ENCODE data around the gene BMP8A.
"Not testable (repeated sequence)": the region's sequence is repeated elsewhere in the genome, so short reads cannot be mapped to it uniquely, and the experiment has no call there.

The BMP8A gene

DNA sequence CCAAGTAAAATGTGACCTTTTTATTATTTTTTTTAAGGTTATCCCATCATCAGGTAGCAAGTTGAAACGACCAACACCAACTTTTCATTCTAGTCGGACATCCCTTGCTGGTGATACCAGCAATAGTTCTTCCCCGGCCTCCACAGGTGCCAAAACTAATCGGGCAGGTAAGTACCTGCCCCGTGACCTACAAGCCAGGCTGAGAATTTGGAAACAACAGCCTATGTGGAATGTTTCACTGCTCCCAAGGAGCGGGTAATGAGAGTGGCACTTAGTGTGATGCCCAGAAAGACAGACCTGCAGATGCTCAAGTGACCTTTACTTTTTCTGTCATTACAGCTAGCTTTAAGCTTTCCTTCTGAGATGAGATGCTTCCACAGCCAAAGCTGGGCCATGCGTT lies 6.9 kb upstream of the BMP8A start:
- no peak for DNase-seq

- no peak for DNase-seq
These were observed 6.2 kb upstream of the BMP8A start for GRCh38 chr1:39485046-39485803.

GRCh38 chr1:39488012-39488545 lies 3.4 kb upstream of the BMP8A start:
- no peak for DNase-seq

- DNase-seq = no peak
These were observed 2.5 kb upstream of the BMP8A start for GRCh38 chr1:39488793-39489566.

DNA sequence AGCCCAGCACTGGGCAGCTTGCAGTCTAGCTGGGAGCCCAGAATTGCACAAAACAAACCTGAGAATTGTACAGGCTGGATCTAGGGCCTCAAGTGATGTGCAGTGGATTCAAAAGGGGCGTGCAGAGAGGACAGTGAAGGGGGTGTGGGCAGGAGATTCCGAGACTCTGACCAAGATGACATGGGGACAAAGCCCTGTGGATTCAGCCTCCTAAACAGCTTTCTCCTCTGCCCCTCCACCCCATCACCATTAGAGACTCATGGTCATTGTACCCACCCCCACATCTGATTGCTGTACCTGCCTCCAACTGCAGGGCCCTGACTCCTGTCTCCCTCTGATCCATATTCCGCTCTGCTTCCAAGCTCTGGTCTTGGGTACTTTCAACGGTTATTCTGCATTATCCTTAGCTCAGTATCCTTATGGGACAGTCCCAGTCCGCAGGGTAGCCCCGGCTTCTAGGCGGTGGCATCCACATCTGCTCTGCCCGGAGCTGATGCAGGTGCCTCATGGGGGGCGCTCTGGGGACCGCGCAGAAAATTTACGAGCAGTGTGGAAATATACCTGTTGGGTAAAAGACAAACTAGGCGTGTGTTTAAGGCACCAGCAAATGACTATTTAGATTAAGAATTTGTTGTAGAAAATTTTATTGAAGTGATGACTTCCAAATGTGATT lies 1.7 kb upstream of the BMP8A start:
- no peak for DNase-seq

DNA sequence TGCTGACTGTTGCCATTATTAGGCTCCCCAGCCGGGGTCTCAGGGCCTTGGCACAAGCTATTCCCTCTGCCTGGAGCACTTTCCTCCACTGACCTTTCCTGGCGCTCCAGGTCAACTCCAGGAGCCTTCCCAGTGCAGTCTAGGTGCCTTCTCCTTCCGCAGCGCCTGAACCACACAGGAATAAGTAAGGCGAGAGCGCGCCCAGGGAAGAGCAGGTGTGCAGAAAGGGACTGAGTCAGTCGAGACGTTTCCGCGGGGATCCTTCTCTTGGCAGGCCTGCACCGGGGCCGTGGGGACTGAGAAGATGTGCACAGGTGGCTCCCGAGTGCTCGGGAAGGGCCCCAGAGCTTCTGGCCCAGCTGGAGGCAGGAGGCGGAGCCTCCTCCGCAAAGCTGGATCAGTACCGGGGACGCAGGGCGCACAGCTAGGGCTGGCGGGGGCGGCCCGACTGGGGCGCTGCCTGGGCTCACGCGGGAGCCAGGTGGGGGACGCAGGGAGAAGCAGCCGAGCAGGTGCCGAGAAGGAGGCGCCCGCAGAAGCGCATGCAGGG lies 765 bp upstream of the BMP8A start:
- no peak for DNase-seq

GRCh38 chr1:39492118-39493042 lies 944 bp downstream of the BMP8A start:
- DNase-seq = not testable (repeated sequence)

DNA sequence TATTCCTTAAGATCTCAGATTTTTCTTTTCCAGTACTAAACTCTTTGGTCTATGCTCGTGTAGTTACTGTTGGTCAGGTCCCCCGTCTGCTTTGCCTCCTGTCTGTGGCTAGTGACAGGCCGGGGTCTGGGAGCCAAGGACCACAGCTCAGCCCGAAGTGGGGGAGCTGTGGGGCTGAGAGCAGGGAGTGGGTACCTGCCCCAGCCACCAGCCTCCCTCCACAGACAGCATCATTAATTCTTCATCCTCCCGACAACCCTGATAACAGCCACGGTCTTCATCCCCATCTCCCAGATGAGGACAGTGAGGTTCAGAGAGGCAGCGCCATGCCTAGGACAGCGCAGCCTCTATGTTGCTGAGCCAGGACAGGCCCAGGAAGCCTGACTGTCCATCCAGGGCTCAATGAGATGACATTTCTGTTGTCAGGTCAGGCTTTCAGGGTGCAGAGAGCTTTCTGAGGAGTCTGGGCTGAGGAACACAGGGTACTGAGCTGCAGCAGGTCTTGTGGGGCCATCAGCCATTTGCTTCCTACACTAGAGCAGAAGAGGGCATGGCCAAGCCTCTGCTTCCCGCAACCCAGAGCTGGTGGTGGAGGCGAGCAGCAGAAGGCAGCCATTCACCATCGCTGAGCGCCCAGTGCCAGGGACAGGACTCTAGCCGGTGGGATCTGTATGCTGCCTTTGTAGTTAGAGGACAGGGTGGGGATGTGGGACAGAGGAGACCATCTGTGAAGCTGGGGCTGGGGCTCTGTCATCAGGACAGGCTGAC lies 1.8 kb downstream of the BMP8A start:
- not testable (repeated sequence) for DNase-seq

DNA sequence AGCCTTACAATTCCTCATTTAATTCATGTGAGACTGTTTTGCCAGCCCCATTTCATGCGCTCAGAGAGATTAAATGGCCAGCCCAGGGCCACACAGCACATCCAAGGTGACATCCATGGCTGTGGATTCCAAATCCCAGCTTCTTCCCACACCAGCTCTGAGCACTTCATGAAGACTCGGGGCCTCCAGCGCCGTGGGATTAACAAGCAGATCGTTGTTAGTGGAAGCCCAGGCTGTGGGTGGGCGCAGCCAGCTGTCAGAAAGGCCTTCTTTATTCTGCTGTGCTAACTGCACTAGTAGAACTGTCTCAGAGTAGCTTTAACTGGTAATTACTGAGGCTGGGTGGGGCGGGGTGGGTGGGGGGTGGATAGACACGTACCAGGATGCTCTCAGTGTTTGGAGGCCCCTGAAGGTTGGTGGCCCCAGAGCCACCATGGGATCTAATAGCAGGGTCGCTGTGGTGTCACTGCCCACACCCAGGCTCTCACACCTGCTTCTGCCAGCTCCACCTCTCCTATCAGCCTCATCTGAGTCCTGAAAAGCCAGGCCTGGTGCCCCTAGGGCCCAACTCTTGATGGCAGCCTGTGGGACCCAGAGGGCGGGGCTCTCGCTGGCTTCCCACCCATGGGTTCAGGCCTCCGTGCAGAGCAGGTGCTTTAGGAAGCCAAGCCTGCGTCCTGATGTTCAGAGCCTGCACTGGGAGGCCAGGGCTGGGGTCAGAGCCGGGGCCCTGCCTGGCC lies 3.4 kb downstream of the BMP8A start:
- no peak for DNase-seq

DNA sequence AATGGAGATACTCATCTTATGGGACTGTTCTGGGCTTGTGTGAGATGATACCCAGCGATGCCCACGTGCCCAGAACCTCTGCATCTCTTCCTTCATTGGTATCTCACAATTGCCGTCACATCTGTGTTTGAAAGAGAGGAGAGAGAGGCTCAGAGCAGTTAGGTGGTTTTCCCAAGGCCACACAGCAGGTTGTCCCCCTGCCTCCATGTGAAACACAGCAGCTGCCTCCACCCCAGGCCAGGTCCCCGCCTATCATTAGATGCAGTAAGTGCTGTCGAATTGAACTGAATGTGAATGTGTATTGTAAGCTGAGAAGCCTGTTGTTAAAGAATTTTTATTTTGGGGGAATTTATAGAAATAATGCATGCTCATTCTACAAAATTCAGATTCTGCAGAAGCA lies 5.1 kb downstream of the BMP8A start:
- not testable (repeated sequence) for DNase-seq

DNA sequence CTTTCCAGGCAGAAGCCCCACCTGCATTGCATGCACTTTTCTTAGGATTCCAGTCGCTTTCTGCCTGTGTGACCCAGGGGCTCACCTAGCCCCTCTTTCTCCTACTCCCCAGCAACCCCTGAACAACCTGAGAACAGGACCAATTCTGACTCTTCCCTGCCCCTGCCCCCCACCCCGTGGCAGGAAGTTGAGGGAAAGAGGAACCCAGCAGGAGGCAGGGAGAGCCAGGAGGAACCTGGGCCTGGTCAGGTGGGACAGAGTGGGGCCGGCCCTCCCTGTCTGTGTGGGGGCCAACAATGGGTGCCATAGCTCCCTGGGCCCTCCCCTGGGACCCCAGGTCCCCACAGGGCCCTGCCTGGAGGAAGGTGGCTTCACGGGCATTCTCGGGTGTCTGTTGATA lies 6.1 kb downstream of the BMP8A start:
- no peak for DNase-seq

DNA sequence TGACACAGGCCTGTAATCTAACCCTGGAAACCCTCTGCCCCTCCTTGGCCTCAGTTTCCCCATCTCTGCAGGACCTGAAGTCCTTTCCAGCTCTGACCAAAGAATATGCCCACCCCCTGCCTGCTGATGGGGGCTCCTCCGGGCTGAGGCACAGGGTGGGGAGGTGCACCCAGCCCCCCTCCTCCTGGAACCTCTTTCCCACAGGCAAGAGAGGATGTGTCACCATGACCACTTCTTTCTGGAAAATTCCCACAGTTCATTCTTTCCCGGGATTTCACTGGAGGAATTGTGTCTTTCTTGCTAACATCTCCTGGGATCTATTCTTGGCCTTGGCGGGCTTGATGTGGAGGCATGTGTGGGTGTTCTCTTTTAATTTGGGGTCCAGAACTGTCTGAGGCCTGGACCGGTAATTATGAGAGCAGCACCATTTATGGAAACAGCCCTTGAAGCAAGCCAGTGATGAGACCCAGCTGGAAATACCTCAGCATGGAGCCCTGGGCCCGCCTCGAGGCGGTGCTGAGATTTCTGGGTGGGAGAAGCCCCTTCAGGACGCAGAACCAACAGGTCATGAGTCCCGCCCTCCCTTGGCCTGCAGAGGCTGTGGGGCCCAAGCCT lies 6.8 kb downstream of the BMP8A start:
- DNase-seq = not testable (repeated sequence)

DNA sequence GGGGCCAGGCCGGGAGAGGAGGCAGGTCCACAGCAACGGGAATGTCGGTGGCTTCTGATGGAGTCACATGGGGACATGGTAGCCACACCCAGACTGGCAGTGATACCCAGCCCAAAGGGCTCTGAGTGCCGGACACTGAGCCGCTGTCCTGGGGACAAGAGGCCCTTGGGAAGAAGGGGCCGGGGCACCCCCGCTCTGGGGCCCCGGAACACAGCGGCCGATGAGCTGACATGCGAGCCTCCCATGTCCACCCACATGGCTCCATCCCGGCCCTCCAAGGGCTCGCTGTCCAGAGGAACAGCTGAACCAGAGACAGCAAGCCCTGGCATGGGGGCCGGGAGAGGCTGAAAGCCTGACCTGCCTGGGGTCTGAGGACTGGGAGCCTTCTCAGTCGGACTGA lies 7.4 kb downstream of the BMP8A start:
- DNase-seq = not testable (repeated sequence)

DNA sequence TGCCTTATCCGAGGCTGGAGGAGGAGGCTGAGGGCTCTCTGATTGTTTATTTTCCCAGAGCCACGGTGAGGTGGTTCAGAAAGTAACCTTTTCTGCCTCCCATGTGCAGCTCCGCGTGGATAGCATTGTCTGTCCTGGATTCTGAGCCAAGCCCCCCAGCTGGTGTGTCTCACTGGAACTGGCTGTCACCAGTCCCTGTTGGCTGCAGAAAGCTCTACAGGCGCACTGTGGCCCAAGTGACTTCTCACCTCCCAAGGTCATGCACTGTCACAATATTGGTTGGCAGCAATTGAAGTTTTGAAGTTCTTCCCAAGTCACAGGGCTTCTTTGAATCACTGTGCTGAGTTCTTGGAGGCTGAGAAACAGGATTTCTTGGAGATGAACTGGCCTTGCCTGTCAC lies 8.2 kb downstream of the BMP8A start:
- DNase-seq = no peak

- no peak for DNase-seq
These were observed 9.5 kb downstream of the BMP8A start for GRCh38 chr1:39500862-39501389.

DNA sequence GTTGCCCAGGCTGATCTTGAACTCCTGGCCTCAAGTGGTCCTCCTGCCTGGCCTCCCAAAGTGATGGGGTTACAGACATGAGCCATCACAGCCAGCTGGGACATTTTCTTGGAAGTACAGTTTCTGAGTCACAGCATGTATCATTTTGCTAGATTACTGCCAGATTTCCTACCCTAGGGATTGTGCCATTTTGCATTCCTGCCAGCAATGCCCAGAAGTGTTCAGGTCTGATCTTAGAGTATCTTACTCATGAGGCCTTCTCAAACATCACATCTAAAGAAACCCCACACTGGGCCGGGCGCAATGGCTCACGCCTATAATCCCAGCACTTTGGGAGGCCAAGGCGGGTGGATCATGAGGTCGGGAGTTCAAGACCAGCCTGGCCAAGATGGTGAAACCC lies 10.2 kb downstream of the BMP8A start:
- DNase-seq = no peak

- not testable (repeated sequence) for DNase-seq
These were observed 13.0 kb downstream of the BMP8A start for GRCh38 chr1:39504436-39504835.

DNA sequence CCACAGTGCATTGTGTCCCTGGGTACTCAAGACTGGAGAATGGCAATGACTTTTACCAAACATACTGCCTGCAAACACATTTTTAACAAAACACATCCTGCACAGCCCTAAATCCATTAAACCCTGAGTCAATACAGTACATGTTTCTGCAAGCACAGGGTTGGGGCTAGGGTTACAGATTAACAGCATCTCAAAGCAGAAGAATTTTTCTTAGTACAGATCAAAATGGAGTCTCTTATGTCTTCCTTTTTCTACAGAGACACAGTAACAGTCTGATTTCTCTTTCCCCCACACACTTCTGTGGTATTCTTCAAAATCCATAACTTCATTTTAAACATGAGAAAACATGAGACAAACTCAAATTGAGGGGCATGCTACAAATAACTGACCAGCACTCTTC lies 13.9 kb downstream of the BMP8A start:
- DNase-seq = no peak

DNA sequence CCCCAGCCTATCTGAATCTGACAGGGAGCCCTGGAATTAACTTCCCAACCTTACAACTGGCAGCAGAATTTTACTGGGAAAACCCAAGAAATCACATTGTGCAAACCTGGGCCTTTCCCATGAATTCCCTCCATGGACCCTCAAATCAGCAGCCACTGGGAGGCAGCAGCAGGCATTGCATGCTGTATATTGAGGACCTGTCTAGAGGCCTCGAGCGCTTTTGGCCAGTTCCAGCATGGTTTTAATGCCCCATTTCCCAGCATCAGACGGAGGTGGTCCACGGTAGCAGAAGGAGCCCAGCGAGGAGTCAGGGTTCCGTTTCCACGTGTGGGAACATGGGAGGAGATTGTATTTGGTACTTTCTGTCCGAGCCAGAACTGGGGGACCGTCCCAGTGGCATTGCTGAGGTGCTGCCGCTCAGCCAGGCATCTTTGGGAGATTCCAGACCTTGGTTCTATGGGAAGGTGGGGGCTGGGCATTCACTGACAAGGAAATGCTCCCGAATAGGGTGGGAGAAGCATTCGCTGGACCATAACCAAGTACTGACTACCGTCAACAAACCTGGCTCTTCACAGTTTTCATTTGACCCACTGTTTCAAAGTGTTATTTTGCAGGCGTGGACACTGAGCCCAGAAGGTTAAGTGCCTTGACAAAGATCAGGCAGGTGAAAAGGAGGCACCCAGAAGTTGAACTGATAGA lies 15.9 kb downstream of the BMP8A start:
- DNase-seq = no peak

Measured in SHP77 treated with DMSO at 0.1 percent for 48 hours (cell line).